GM12892 (cell line): ENCODE data around the gene MAGED1.

Experiments used
- POLR2A ChIP-seq: IDR thresholded peaks from 2 replicates; pipeline ENCODE4 v1.6.1; 2011; ENCODE audit warnings: low read depth, low read length, control low read depth
- POLR2AphosphoS5 ChIP-seq: IDR thresholded peaks from 2 replicates; pipeline ENCODE4 v1.6.1; 2011; ENCODE audit warnings: low read depth, low read length, control low read depth

GRCh38 chrX:51891245-51891644 lies 2.2 kb upstream of the MAGED1 start:
- no peak for TF ChIP-seq POLR2AphosphoS5
- TF ChIP-seq POLR2A: no peak
